GM19372 (cell line): ENCODE data around the gene WBP2NL.
"Not testable (repeated sequence)": the region's sequence is repeated elsewhere in the genome, so short reads cannot be mapped to it uniquely, and the experiment has no call there.

ENCODE experiments used
- ATAC-seq: cut with Tn5 transposase; IDR thresholded peaks from one replicate; pipeline ENCODE4 v1.9.1; 2021; ENCODE audit warnings: mild to moderate bottlenecking, low read depth, moderate library complexity; ENCODE audit not compliant: unreplicated experiment

The WBP2NL gene

DNA sequence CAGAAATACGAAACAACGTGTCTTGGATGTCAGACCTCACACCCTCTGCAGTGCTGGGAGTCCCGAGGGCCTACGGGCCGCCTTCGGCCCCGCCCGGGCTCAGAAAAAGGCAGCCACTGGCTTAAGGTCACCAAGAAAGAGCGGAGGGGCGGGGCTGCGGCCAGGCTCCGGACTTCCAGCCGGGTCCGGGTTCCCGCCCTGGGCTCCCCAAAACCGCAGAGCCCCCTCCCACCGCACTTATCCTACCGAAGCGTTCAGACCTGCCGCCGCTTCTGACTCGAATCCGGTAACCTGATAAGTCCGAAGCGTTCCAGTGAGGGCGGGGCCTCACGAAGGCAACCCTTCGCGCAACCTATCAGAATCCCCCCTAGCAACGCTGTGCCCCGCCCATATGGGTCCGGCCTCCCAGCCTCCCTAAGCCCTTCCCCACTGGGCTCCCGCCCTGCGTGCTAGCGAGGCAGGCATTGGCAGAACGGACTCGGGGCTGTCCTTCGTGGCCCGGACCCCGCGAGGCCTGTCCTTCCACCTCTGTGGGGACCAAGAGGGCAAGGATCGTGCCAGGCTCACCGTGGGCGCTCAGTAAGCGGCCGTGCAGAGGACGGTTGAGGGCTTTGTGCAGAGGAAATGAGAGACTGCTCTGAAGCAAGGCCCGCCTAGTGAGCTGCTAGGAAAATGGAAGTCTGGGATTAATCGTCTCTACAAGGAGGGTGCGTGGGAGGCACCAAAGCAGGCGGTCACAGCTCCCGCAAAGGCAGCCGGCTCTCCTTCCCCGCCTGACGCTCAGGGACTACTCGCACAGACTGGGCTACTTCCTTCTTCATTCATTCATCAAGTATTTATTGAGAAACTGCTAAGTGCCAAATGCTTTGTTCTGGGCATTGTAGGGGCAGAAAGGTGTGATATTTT, 72.2 kb downstream of the WBP2NL start, which contains the start of gene NAGA:
TSS of gene NAGA (minus strand) at position 296 of the 906 bp plus-strand sequence. CDS start 515 bp downstream, outside the sequence.
- ATAC-seq: peak; percentile 97

DNA sequence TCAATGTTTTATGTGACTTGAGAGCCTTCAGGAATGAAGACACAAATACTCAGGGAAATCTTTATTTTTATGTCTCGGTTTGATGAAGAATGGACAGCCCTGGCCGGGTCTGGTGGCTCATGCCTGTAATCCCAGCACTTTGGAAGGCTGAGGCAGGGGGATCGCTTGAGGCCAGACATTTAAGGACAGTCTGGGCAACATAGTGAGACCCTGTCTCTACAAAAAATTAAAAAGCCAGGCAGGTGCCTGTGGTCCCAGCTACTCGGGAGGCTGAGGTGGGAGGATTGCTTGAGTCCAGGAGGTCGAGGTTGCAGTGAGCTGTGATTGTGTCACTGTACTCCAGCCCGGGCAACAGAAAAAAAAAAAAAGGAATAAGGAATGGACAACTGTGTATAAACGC, 72.9 kb downstream of the WBP2NL start:
- ATAC-seq: not testable (repeated sequence)

DNA sequence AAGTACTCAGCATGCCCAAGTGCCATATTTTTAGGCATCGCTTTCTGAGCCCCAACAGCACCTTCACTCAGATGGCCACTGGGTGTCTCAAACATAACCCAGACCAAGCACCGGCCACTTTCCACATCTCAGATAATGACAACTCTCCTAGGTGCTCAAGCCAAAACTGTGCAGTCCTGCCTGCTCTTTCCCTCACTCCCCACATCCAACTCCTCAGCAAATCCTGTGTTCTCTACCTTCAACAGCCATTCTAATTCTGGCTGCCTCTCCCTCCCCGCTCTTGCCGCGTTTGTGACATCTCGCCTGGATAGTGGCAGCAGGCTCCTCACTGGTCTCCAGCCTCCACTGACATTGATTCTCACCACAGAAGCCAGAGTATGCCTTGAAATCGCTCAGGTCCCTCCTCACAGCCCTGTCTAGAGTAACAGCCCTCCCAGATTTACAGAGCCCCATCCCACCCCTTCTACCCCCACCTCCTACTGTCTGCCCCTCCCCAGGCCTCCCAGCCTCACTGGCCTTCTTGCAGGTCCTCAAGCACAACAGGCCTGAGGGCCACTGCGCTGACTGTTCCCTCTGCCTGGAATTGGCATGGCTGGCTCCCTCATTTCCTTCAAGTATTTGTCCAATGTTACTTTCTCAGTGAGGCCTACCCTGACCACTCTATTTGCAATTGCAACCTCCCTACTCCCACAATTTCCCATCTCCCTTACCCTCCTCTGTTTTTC, 74.2 kb downstream of the WBP2NL start:
- no peak for ATAC-seq

DNA sequence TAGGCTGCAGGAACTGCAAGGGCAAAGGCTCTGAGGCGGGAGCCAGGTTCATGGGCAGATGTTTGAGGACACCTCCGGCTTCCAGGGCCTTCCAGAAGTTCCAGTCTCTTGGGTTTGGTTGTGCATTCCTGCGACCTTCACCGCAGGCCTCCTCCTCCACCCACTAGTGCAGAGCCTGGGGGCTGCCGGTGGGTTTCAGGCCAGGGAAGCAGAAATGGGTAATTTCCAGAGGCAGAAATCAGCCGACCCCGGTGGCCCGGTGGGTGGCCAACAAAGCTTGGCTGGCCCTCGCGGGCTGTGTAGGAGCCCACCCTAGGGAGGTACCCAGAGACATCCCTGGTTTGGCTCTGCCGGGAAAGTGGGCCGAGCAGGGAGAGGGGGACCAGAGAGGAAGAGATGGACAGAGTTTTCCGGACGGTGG, 75.0 kb downstream of the WBP2NL start:
- no peak for ATAC-seq

DNA sequence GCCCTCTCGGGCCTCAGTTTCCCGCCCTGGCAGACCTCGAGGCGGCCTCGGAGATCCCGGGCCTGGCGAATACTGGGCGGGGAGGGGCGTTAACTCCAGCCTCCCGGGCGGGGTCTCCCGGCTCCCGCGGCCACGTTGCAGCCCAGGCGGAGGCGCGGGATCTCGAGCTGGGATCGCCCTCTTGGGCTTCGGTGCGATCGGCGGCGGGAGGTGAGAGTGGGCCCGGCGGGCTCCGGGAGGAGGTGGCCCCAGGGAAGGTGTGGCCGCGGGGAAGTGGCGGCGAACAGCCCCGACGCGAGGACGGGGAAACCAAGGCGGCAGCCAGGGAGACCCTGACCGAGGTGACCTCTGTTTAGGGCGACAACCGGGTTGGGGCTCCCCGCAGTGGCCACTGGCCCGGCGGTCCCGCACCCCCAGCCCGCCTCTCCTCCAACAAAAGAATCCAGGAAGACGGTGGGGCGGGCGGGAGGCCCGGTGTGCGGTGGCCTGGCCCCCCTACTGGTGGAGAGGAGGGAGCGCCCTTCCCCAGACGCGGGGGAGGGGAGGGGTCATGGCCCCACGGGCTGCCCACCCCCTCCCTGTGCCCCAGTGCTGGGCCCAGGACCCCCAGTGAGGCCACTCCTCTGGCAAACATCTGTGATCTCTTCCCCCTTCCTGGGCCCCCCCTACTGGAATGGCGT, 75.7 kb downstream of the WBP2NL start, which contains the start of gene PHETA2:
TSS of gene PHETA2 (plus strand) at position 117 of the 680 bp plus-strand sequence. CDS start 3,046 bp downstream, outside the sequence.
- ATAC-seq: no peak

DNA sequence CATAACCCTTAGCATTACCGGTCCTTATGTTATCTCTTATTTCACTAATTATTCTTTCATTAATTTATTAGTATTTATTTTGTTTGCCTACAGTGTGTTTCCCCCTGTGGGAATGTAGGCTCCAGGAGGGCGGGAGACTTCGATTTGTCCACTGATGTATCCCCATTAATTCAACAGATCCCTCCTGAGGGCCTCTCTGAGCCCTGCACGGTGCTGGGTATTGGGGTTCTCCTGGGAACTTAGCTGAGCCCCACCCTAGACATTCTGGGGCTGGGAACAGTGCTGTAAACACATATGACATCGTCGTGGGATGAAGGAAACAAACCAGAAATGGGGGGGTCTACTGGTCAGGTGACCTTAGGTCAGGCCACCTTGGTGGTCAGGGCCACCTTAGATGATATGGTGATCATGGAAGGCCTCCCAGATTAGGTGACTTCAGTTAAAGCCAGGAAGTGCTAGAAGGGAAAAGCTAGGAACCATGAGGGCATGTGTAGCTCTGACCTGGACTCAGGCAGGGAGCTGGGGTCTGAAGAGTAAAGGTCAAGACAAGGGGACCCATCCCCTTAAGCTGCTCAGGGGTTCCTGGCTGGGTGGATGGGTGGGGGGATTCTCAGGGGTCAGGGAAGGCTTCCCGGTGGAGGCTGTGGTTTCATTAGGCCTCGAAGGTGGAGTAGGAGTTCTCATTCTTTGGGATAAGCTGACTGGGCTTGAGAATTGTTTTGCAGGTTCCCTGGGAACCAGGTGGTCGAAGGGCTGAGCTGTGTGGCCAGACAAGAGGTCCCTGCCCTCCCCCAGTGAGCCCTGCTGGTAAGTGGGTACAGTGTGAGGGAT, 76.5 kb downstream of the WBP2NL start:
- no peak for ATAC-seq

DNA sequence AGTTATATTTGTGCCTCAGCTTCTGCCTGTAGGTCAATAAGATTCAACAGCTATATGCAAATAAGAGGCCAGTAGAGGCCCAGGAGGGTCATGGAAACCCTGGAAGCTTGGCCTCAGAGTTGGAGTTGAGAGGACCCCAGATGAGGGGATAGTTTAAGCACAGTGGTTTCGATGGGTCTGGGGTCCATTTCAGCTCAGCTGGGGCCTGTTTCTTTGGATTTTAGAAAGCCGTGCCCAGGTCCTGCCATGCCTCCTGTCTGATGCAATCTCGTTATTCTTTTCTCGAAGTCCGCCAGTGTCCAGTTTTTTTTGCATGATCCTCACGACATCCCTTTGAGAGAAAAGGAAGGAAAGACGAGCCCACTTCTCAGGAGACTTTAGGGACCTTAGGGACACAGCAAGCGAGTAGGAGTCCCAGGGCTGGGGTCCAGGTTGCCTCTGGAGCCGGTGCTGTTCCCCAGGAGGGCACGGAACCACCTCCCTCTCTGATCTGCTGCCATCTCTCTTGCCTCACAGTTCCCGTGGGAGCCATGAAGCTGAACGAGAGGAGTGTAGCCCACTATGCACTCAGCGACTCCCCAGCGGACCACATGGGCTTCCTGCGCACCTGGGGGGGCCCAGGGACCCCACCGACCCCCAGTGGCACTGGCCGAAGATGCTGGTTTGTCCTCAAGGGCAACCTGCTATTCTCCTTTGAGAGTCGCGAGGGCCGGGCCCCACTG, 78.3 kb downstream of the WBP2NL start:
- no peak for ATAC-seq

DNA sequence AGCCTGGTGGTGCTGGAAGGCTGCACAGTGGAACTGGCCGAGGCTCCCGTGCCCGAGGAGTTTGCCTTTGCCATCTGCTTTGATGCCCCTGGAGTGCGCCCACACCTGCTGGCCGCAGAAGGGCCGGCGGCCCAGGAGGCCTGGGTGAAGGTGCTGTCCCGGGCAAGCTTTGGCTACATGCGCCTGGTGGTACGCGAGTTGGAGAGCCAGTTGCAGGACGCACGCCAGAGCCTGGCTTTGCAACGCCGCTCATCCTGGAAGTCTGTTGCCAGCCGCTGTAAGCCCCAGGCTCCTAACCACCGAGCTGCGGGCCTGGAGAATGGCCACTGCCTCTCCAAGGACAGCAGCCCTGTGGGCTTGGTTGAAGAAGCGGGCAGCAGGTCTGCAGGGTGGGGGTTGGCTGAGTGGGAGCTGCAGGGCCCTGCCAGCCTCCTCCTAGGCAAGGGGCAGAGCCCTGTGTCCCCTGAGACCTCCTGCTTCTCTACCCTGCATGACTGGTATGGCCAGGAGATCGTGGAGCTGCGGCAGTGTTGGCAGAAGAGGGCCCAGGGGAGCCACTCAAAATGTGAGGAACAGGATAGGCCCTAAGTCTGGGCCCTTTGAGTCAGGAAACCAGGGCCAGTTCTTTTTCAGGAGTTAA, 79.0 kb downstream of the WBP2NL start:
- no peak for ATAC-seq
